Fibroblast of lung (primary cell): Measurements from ENCODE around the gene PCDHA7. TPM values are rescaled to one million over a fixed set of nuclear protein-coding genes. Genes with fewer than 3 reads are reported as not detected.
"Not testable (repeated sequence)": the region's sequence is repeated elsewhere in the genome, so short reads cannot be mapped to it uniquely, and the experiment has no call there.

Experiments
- DNase-seq, 2 donors: peaks; one replicate each; pipeline versions ENCODE4 v3.0.0 to v3.0.0-alpha.2; 2010; ENCODE audit warnings: low read depth in 2 of 2
- H2AFZ ChIP-seq: 2 replicates; pipeline ENCODE4 v1.5.1; 2012; ENCODE audit warnings: low read length, control low read depth, inconsistent platforms
- H3K27ac ChIP-seq: 2 replicates; pipeline ENCODE4 v1.5.1; 2011; ENCODE audit warnings: low read length, control low read depth; ENCODE audit not compliant: insufficient read depth
- H3K27me3 ChIP-seq: 2 replicates; pipeline ENCODE4 v1.5.1; 2011; ENCODE audit warnings: mild to moderate bottlenecking, low read length; ENCODE audit not compliant: control insufficient read depth, insufficient read depth
- H3K36me3 ChIP-seq: 2 replicates; pipeline ENCODE4 v1.5.1; 2011; ENCODE audit warnings: low read length; ENCODE audit not compliant: control insufficient read depth, insufficient read depth
- H3K4me1 ChIP-seq: 2 replicates; pipeline ENCODE4 v1.5.1; 2011; ENCODE audit warnings: low read length; ENCODE audit not compliant: control insufficient read depth, insufficient read depth; ENCODE audit errors: extremely low read depth
- H3K4me2 ChIP-seq: 2 replicates; pipeline ENCODE4 v1.5.1; 2011; ENCODE audit warnings: low read length, control low read depth; ENCODE audit not compliant: insufficient read depth; ENCODE audit errors: extremely low read depth
- H3K4me3 ChIP-seq, 4 experiments: fragments of 200-600 bp in 1 of 4; sonication (generic) in 1 of 4; replicated peaks in 1 of 4; 2 replicates each; pipeline ENCODE4 v1.5.1; 2011 to 2016; ENCODE audit warnings: low read length in 4 of 4, low read depth in 3 of 4, mild to moderate bottlenecking in 3 of 4, control low read depth in 2 of 4, inconsistent platforms in 1 of 4, mixed read lengths in 1 of 4; ENCODE audit not compliant: insufficient read depth in 1 of 4; ENCODE audit errors: control extremely low read depth in 1 of 4
- H3K79me2 ChIP-seq: 2 replicates; pipeline ENCODE4 v1.5.1; 2012; ENCODE audit warnings: mild to moderate bottlenecking, low read length, inconsistent platforms; ENCODE audit not compliant: control insufficient read depth, insufficient read depth
- H3K9ac ChIP-seq: 2 replicates; pipeline ENCODE4 v1.5.1; 2011; ENCODE audit warnings: mild to moderate bottlenecking, low read length, control low read depth; ENCODE audit not compliant: insufficient read depth
- H3K9me3 ChIP-seq: 2 replicates; pipeline ENCODE4 v1.5.1; 2012; ENCODE audit warnings: low read depth, low read length; ENCODE audit not compliant: control insufficient read depth, insufficient read depth
- H4K20me1 ChIP-seq: 2 replicates; pipeline ENCODE4 v1.5.1; 2011; ENCODE audit warnings: low read length; ENCODE audit not compliant: control insufficient read depth, insufficient read depth; ENCODE audit errors: extremely low read depth
- EZH2 ChIP-seq: IDR thresholded peaks from 2 replicates; pipeline ENCODE4 v1.5.1; 2012; ENCODE audit warnings: low read length, control low read depth, mild to moderate bottlenecking; ENCODE audit errors: missing control alignments
- polyA plus RNA-seq, 2 donors: library from polyadenylated mRNA; depleted of rRNA in 1 of 2; stranded (reverse) in 1 of 2; unstranded in 1 of 2; fragments of >200 nt; gene quantifications; 2 replicates each; pipeline ENCODE4 v1.2.1, GENCODE V29; 2011 to 2012; ENCODE audit warnings: missing spikeins in 1 of 2
- total RNA-seq: library from RNA; depleted of rRNA; stranded (reverse); fragments of >200 nt; gene quantifications from 2 replicates; pipeline ENCODE4 v1.2.1, GENCODE V29; 2014
- TF ChIP-seq, protein P1 (sequence below), 2 donors: IDR thresholded peaks in 1 of 2; conservative IDR thresholded peaks in 1 of 2; 1 replicate in 1 of 2; 2 replicates in 1 of 2; pipeline ENCODE4 v1.5.1; 2011 to 2012; ENCODE audit warnings: low read length in 2 of 2, control low read depth in 1 of 2, inconsistent platforms in 1 of 2, low read depth in 1 of 2, mild to moderate bottlenecking in 1 of 2

The PCDHA7 gene
- total and polyA plus RNA-seq, 2 donors (not counting 1 experiment from before 2014, with no cell fraction given), result 2.1 to 2.5 TPM

DNA sequence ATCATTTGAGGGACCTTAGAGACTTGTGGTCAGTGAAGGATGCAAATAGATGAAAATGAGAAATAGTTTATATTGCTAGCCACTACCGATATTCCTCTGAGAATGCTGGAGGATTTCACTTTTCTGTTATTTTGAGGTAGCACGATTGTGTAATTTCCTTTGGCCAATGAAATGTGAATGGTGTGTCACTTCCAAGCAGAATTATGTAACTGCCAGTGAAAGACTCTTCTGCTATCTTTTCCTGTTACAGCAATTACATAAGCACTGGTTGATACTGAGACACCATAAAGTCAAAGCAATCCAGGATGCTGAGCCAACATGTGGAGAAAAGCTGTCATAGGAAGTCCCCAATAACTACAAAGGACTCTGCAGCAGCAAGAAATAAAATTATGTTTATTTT lies 43.0 kb upstream of the PCDHA7 start:
- Histone ChIP-seq H3K9ac (no peak overlapping the region), H4K20me1 (no peaks in the 10 kb centered on the region), H3K27me3 (no peaks in the 10 kb centered on the region), H3K36me3 (no peaks in the 10 kb centered on the region), H3K4me2 (no peak overlapping the region), H3K27ac (no peak overlapping the region), H3K4me1 (no peaks in the 10 kb centered on the region), H3K9me3 (no peaks in the 10 kb centered on the region), H2AFZ (no peak overlapping the region), H3K4me3 (no peak overlapping the region), H3K79me2 (no peaks in the 10 kb centered on the region)
- TF ChIP-seq, protein P1, sequence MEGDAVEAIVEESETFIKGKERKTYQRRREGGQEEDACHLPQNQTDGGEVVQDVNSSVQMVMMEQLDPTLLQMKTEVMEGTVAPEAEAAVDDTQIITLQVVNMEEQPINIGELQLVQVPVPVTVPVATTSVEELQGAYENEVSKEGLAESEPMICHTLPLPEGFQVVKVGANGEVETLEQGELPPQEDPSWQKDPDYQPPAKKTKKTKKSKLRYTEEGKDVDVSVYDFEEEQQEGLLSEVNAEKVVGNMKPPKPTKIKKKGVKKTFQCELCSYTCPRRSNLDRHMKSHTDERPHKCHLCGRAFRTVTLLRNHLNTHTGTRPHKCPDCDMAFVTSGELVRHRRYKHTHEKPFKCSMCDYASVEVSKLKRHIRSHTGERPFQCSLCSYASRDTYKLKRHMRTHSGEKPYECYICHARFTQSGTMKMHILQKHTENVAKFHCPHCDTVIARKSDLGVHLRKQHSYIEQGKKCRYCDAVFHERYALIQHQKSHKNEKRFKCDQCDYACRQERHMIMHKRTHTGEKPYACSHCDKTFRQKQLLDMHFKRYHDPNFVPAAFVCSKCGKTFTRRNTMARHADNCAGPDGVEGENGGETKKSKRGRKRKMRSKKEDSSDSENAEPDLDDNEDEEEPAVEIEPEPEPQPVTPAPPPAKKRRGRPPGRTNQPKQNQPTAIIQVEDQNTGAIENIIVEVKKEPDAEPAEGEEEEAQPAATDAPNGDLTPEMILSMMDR (conservative IDR thresholded peaks at IDR 0.05 in 1 of 2, IDR thresholded peaks at IDR 0.05 in 1 of 2; ENCODE audit: low read depth in 1 of 2, low read length in 2 of 2), result no peak
- no peak for TF ChIP-seq EZH2
- DNase-seq, result no peak

GRCh38 chr5:140794595-140795258 lies 39.3 kb upstream of the PCDHA7 start, which contains the start of gene PCDHA2:
Gene PCDHA2 (plus strand): TSS chr5:140794852.
- H3K9me3 ChIP-seq, result no peaks in the 10 kb centered on the region
- no peaks in the 10 kb centered on the region for H3K36me3 ChIP-seq
- no peak within 1 kb of the TSS for H3K9ac ChIP-seq
- H3K79me2 ChIP-seq, result no peaks in the 10 kb centered on the region
- H3K27me3 ChIP-seq, result no peaks in the 10 kb centered on the region
- peak in 1 of 2 donors; percentile 5 for DNase-seq
- H2AFZ ChIP-seq, result no peak within 1 kb of the TSS
- H4K20me1 ChIP-seq, result no peaks in the 10 kb centered on the region
- no peak for TF ChIP-seq EZH2
- TF ChIP-seq, protein P1 (conservative IDR thresholded peaks at IDR 0.05 in 1 of 2, IDR thresholded peaks at IDR 0.05 in 1 of 2; ENCODE audit: low read depth in 1 of 2, low read length in 2 of 2), result peak in 1 of 2 donors; percentile 6
- peak within 1 kb of the TSS in 2 of 4 experiments; percentile 7 to 23 for H3K4me3 ChIP-seq
- H3K27ac ChIP-seq, result no peak within 1 kb of the TSS
- no peak within 1 kb of the TSS for H3K4me2 ChIP-seq
- no peaks in the 10 kb centered on the region for H3K4me1 ChIP-seq

DNA sequence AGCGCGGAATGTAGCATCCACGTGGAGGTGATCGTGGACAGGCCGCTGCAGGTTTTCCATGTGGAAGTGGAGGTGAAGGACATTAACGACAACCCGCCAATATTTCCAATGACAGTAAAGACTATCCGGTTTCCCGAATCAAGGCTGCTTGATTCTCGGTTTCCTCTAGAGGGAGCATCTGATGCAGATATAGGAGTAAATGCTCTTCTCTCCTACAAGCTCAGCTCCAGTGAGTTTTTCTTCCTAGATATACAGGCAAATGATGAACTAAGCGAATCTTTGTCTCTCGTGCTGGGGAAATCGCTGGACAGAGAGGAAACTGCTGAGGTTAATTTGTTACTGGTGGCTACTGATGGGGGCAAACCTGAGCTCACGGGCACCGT lies 38.8 kb upstream of the PCDHA7 start:
- H3K4me3 ChIP-seq, result peak overlapping the region in 1 of 4 experiments; percentile 7
- H2AFZ ChIP-seq, result no peak overlapping the region
- H3K79me2 ChIP-seq, result no peaks in the 10 kb centered on the region
- H3K4me1 ChIP-seq, result no peaks in the 10 kb centered on the region
- TF ChIP-seq, protein P1 (conservative IDR thresholded peaks at IDR 0.05 in 1 of 2, IDR thresholded peaks at IDR 0.05 in 1 of 2; ENCODE audit: low read depth in 1 of 2, low read length in 2 of 2), result no peak
- TF ChIP-seq EZH2, result no peak
- H3K36me3 ChIP-seq, result no peaks in the 10 kb centered on the region
- H3K27ac ChIP-seq, result no peak overlapping the region
- no peak overlapping the region for H3K9ac ChIP-seq
- DNase-seq, result no peak
- H3K27me3 ChIP-seq, result no peaks in the 10 kb centered on the region
- H3K4me2 ChIP-seq, result no peak overlapping the region
- H3K9me3 ChIP-seq, result no peaks in the 10 kb centered on the region
- H4K20me1 ChIP-seq, result no peaks in the 10 kb centered on the region

GRCh38 chr5:140796072-140796717 lies 37.9 kb upstream of the PCDHA7 start:
- H3K27me3 ChIP-seq, H3K27ac ChIP-seq, DNase-seq, H4K20me1 ChIP-seq, H3K36me3 ChIP-seq, H3K79me2 ChIP-seq, H3K4me2 ChIP-seq, H3K4me3 ChIP-seq, H3K9me3 ChIP-seq, H3K4me1 ChIP-seq, H3K9ac ChIP-seq, H2AFZ ChIP-seq: not testable (repeated sequence)
